SKM-1 treated with dmso at 0.1 percent for 144 hours (cell line): ENCODE measurements around the gene HUS1B.
"Not testable (repeated sequence)": the region's sequence is repeated elsewhere in the genome, so short reads cannot be mapped to it uniquely, and the experiment has no call there.

ENCODE experiments used
- DNase-seq: peaks from one replicate; lab custom pipeline; 2025; ENCODE audit not compliant: unreplicated experiment; lab: John Stamatoyannopoulos, UW

Gene HUS1B

DNA sequence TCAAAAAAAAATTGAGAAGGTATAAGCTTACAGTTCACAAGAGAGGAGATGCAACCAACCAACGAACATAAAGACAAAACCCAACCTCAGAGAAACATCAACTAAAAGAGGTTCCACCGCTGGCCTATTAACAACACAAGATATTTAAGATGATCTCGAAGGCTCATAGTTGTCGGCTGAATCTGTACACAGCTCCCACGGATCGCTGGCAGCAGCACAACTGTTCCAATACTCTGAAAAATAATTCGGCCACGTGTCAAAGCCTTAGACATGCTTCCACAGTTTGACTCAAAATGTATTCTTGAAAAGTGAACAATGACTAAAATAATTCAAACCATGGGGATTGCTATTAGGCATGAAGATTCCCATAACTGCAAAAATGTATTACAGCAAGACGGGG, 22.4 kb upstream of the HUS1B start:
- no peak for DNase-seq

DNA sequence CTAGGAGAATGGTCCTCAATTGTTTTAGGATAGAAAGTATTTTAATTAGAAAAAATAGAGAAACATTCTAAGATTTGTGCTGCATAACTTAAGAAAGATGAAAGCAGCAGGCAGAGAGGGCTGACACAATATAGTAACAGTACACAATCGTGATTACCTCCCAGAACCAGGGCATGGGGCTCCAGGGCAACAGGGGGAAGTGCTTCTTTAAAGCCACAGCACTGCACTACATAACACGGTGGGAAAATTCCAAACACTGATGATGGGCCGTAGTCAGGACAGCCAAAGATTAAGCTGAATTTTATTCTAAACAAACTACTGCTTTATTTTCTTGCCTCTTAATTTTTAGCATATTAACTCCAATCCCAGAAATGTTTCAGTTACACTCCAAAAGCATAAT, 21.6 kb upstream of the HUS1B start:
- DNase-seq, result no peak

DNA sequence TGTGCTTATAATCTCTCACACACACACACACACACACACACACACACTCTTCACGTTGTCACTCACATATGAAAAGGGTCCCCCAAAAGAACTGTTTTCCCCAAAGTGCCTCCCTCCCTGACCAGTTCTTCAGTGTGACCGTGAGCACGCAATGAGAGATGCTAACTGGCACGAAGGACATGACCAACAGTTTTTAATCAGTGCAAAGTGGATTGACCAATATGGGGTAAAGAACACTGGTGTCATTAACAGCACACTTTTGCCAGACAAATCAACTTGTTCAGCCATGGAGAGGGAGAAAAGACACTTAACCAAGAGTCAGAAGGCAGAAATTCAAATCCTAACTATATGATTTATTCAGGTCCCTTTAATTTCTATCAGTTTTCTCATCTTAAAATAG, 21.0 kb upstream of the HUS1B start:
- DNase-seq, result no peak

DNA sequence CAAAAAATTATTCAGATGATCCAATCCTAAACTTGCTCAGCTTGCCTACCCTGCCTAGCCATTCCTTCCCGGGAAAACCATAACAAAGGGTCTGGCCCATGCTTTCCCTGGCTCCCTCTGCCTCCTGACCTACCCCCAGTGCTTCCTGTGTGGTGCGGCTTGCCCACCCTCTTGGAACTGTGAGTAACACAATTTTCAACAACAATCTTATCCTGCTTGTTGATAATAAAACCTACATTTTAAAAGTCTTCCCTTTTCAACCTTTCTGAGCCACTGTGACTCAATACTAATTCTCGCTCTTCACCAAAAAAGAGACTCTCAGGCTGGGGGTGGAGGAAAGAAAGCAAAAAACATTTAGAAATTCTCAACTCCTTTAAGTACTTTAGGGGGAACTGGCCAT, 18.1 kb upstream of the HUS1B start:
- no peak for DNase-seq

DNA sequence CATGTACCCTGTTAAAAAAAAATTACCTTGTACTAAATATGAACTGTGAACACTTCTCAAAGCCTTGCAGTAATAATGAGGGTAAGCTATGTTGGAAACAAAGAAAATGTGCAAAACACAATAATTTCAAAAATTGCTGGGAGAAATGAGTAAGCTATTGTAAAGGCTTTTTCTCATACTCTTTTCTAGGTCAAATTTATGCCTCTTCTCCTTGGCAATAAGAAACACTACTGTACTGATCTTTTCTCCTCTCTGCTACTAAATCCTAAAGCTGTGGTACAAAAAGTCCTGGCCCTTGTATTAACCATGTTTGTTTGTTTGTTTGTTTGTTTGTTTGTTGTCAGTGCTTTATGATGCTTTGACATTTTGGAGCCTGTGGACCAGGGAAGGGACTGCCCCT, 17.5 kb upstream of the HUS1B start:
- DNase-seq, result no peak

DNA sequence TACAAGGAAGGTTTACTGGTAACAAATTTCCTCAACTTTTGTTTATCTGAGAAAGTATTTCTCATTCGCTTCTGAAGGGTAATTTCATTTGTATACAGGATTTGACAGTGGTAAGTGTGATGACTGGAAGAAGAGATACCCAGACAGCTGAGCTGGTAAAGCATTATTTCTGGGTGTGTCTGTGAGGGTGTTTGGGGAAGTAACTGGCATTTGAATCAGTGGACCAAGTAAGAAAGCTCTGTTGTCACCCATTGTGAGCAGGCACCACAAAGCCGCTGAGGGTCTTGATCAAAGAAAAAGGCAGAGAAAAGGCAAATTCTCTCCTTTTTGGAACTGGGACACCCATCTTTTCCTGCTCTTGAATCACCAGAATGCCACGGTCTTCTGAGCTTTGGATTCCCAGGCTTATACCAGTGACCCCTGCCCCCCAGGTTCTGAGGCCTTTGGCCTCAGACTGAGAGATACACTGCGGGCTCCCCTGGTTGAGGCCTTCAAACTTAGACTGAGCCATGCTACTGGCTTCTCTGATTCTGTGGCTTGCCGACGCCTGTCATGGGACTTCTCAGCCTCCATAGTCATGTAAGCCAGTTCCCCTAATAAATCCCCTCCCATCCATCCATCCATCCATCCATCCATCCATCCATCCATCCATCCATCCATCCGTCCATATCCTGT, 10.5 kb upstream of the HUS1B start:
- DNase-seq, result no peak

DNA sequence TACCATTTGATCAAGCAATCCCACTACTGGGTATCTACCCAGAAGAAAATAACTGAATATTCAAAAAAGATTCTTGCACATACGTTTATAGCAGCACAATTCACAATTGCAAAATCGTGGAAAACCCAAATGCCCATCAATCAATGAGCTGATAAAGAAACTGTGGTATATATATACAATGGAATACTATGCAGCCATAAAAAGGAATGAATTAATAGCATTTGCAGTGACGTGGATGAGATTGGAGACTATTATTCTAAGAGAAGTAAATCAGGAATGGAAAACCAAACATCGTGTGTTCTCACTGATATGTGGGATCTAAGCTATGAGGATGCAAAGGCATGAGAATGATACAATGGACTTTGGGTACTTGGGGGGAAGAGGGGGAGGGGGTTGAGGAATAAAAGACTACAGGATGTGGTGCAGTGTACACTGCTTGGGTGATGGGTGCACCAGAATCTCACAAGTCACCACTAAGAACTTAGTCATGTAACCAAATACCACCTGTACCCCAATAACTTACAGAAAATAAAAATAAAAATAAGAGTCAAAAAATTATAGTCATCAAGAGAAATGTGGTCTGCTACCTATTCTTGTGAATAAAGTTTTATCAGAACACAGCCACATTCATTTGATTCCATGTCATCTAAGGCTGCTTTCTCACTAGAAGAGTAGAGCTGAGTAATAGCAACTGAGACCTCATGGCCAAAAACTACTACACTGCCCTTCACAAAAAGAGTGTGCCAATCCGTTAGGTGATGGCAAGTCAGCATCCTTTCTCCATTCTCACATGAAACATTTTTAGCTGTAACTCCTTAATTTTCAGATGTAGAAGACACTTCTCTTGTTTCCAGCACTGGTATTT, 8.7 kb upstream of the HUS1B start:
- no peak for DNase-seq

DNA sequence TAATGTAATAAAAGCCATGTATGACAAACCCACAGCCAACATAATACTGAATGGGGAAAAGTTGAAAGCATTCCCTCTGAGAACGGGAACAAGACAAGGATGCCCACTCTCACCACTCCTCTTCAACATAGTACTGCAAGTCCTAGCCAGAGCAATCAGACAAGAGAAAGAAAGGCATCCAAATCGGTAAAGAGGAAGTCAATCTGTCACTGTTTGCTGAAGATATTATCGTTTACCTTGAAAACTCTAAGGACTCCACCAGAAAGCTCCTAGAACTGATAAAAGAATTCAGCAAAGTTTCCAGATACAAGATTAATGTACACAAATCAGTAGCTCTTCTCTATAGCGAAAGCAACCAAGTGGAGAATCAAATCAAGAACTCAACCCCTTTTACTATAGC, 6.9 kb upstream of the HUS1B start:
- DNase-seq, result not testable (repeated sequence)

GRCh38 chr6:659716-660581, 3.0 kb upstream of the HUS1B start:
- DNase-seq, result no peak

DNA sequence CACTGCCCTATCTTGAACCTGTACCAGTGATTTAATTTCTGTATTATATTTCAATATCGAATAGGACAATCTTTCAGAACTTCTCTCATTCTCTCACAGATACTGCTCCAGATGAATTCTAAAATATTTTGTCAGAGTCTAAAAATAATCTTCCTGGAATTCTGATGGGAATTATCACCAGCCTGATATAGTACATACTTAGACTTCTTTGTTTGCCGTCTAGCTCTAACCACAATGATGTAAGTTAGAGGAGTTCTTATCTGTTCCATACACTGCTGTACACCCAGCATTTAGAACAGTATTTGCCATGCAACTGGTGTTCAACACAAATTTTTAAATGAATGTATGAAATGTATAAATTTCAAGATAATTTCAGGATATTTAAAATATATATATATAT, 1.3 kb upstream of the HUS1B start:
- DNase-seq, result no peak

DNA sequence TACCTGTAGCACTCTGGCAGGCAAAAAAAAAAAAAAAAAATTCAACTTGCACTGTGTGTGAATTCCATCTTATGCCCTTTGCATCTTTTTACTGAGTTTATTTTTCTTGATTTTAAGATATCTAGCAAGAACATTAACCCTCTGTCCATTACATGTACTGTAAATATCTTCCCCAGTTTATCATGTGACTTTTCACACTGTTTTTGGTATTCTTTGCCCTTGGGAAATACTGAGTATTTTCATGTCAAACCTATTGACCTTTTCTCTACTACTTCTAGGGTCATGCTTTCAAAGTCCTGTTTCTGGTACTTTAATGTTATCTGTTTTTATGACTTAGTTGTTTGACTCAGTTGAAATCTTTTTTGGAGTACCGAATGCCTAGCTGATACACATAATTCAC, 843 bp upstream of the HUS1B start:
- no peak for DNase-seq

DNA sequence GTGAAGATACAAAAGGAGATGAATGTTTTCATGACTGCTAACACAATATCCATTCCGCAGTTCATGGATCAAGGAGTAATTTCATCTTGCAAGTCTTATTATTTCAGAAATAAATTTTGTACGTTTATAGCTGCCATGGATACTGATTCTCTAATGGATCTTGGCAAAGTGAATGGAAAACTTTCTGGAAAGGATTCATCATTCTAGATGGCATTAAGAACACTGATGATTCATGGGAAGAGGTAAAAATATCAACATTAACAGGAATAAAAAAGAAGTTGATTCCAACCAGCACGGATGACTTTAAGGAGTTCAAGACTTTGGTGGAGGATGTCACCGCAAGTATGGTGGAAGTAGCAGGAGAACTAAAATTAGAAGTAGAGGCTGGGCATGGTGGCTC, 2.8 kb downstream of the HUS1B start:
- no peak for DNase-seq

DNA sequence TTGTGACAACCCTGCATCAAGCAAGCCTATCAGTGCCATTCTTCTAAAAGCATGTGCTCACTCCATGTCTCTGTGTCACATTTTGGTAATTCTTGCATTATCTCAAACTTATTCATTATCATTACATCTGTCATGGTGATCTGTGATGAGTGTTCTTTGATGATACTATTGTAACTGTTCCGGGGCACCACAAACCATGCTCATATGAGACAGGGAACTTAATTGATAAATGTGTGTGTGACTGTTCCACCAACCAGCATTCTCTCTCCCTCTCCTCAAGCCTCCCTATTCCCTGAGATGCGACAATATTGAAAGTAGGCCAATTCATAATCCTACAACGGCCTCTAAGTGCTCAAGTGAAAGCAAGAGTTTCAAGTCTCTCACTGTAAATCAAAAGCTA, 4.0 kb downstream of the HUS1B start:
- no peak for DNase-seq

DNA sequence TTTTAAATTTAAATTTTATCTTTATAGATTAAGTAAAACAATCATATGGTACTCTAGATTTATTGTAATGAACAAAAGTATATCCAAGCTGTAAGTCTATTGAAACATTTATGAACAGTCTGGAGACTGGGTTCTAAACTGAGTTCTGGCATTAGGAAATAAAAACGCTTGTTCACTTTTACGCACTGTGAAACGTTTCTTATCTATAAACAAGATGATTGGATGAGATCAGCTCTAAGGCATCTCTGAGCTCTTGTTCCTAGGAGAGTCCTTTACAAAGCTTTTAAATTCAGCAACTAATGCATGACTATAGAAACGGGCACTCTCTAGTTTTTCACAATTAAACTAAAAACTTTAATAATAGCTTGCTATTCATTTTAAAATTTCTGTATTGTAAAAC, 6.8 kb downstream of the HUS1B start:
- no peak for DNase-seq

GRCh38 chr6:642805-643204, 14.1 kb downstream of the HUS1B start:
- no peak for DNase-seq

DNA sequence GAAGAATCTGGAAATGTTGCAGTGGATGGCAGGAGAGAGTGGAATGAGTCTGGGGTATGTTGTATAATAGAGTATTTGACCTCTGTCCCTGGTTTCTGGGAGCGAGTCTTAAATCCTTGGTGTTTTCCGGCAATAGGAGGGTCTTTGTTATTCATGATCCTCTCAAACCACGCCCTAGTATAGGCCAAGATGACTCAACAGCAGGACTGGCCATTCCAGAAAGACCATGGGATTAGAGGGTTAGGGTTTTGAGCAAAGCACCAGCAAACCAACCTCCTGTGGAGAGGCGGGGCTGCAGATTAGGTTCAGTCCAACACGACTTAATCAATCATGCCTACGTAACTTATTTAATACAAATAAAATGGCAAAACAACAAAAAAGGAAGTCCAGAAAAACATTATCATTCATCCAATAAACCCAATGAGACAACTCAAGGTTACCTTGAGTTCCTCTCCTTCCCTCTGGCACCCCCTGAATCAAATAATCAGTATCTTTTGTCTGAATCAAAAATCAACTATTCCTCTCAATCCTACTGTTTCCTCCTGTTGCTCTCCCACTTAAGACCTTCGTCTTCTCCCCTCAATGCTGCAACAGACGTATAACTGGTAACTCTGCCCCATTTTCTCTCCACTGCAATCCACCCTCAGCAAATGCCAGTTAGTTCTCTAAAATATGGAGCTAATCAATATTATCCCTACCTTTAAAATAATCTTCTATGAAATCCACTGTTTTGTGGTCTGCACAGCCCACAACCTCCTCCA, 15.5 kb downstream of the HUS1B start:
- no peak for DNase-seq

- no peak for DNase-seq
Observed at GRCh38 chr6:636488-636887, 20.4 kb downstream of the HUS1B start.

DNA sequence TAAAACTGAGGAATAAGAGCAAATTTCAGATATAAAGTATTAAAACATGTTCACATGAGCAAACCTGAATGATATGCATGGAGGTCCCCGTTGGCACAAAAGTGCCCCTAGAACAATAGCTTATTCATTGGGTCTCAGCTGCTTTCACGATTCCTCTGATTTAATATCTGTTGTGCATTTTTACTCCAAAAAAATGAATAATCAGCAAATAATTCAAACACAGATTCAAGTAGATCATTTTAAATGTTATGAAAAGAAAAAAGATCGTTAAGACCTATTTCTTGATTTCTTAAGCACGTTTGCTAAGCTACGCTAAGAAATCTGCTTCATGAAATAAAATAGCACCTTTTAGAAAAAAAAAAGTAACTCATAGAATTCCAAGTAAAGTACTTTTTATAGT, 21.7 kb downstream of the HUS1B start:
- DNase-seq, result no peak

GRCh38 chr6:633611-634010, 23.3 kb downstream of the HUS1B start:
- DNase-seq, result no peak

GRCh38 chr6:628766-629165, 28.1 kb downstream of the HUS1B start:
- DNase-seq, result no peak

GRCh38 chr6:626236-626635, 30.7 kb downstream of the HUS1B start:
- no peak for DNase-seq
